Measurements from ENCODE around the gene ARMCX2.

ARMCX2 gene

DNA sequence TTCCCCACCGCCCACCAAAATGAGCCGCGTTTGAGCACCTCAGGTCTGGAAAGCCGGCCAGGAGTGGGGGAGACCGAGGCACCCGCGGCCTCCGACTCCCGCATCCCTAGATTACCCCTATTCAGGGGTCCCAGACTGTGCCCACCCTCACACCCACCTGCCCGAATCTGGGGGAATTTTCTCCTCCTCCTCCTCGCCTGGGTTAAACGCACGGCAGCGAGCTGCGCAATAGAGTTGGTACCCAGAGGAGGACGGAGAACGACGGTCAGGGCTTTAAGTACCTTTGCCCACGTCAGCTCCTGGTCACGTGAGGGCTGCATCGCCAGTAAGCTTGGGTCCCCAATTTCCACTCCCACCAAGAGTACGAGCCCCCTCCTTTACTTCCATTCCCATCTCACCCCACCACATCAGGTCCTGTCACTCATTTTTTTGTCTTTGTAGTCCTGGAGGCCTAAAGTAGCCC, at the start of gene ARMCX2:
Gene ARMCX2 (minus strand): TSS at position 250 of the 463 bp plus-strand sequence. CDS start 2,262 bp downstream, outside the sequence.
- TF ChIP-seq, protein P1, sequence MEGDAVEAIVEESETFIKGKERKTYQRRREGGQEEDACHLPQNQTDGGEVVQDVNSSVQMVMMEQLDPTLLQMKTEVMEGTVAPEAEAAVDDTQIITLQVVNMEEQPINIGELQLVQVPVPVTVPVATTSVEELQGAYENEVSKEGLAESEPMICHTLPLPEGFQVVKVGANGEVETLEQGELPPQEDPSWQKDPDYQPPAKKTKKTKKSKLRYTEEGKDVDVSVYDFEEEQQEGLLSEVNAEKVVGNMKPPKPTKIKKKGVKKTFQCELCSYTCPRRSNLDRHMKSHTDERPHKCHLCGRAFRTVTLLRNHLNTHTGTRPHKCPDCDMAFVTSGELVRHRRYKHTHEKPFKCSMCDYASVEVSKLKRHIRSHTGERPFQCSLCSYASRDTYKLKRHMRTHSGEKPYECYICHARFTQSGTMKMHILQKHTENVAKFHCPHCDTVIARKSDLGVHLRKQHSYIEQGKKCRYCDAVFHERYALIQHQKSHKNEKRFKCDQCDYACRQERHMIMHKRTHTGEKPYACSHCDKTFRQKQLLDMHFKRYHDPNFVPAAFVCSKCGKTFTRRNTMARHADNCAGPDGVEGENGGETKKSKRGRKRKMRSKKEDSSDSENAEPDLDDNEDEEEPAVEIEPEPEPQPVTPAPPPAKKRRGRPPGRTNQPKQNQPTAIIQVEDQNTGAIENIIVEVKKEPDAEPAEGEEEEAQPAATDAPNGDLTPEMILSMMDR (IDR thresholded peaks at IDR 0.05; ENCODE audit: control insufficient read depth, insufficient read depth, low read depth, low read length, missing control alignments), result no peak
- peak within 1 kb of the TSS; percentile 60 for H3K4me3 ChIP-seq (ENCODE audit: control insufficient read depth, low read depth, low read length)
- DNase-seq (ENCODE audit: low read depth), result peak; percentile 23

DNA sequence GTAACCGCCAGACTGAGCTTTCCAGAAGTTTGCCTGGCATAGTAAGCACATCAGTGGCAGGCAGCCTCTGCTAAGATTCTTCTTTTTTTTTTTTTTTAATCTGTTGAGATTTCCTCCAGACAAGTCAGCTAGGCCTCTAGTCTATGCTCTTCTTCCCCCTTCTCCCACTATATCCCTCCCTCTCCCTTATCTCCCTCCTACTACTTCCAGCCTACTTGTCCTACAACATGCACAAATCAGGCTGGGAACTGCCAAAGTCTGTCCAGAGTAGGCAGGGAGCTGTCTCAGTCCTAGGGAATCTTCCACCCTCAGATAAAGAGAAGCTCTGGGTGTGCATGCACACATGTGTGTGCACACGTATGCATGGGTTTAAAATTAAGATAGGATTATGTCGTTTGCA, 49.7 kb upstream of the ARMCX2 start:
- TF ChIP-seq, protein P1 (IDR thresholded peaks at IDR 0.05; ENCODE audit: control insufficient read depth, insufficient read depth, low read depth, low read length, missing control alignments), result no peak
- no peak for DNase-seq (ENCODE audit: low read depth)
- no peak overlapping the region for H3K4me3 ChIP-seq (ENCODE audit: control insufficient read depth, low read depth, low read length)

DNA sequence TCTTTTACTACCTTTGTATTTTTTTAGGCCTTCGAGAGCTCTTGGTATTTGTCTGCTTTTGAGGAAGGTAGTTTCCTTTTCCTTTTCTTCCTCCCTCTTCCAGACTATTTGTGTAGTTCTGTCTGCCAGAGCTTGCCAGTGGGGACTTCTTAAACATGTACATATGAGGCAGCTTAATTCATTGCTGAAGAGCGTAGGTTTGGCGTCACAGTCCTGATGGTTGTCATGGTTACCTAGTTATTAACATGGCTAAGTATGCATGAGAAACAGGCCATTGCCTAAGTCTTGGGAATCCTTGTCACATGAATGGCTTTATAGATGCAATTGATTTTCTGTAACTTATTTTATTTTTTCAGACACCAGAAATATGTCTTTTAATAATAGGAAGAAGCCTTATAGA, 48.5 kb upstream of the ARMCX2 start:
- no peak for DNase-seq (ENCODE audit: low read depth)
- no peak overlapping the region for H3K4me3 ChIP-seq (ENCODE audit: control insufficient read depth, low read depth, low read length)
- TF ChIP-seq, protein P1 (IDR thresholded peaks at IDR 0.05; ENCODE audit: control insufficient read depth, insufficient read depth, low read depth, low read length, missing control alignments), result no peak

DNA sequence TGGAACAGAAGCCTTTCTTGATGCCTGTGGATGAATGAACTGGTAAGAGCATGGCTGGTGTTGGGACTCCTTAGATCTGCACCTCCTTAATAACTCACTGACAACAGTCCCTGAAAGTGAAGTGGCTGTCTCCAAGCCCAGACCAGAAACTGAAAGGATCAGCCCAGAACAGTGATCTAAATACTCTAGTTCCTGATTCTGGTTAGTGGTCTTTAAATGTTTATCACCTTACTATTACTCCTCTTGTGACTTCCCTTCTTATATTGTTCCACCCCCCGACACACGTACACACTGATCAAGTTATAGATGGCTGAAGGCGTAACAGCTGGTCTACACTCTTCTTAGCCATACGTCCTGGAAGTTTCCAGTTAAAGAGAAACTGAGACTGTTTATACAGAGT, 33.8 kb upstream of the ARMCX2 start:
- DNase-seq (ENCODE audit: low read depth), result no peak
- H3K4me3 ChIP-seq (ENCODE audit: control insufficient read depth, low read depth, low read length), result no peak overlapping the region

DNA sequence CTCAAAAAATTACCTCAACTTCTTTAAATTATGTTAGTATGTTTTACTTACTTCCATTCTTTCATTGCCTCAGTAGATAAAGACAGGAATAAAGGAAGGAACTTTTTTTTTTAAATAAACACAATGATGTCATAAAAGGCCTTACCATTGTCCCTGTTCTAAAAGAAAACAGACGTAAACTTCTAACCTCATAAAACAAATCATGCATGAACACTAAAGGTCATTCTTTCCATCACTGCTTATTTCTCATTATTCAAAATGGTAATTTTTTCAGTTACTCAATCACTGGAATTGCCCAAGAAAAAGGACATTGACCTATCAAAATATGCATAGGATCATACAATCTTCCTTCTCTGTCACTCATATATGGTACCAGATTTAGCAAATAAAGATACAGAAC, 32.2 kb upstream of the ARMCX2 start:
- H3K4me3 ChIP-seq (ENCODE audit: control insufficient read depth, low read depth, low read length), result no peak overlapping the region
- TF ChIP-seq, protein P1 (IDR thresholded peaks at IDR 0.05; ENCODE audit: control insufficient read depth, insufficient read depth, low read depth, low read length, missing control alignments), result no peak

More for the DNA sequence above, 33.8 kb upstream of the ARMCX2 start:
- TF ChIP-seq, protein P1 (IDR thresholded peaks at IDR 0.05; ENCODE audit: control insufficient read depth, insufficient read depth, low read depth, low read length, missing control alignments), result no peak

DNA sequence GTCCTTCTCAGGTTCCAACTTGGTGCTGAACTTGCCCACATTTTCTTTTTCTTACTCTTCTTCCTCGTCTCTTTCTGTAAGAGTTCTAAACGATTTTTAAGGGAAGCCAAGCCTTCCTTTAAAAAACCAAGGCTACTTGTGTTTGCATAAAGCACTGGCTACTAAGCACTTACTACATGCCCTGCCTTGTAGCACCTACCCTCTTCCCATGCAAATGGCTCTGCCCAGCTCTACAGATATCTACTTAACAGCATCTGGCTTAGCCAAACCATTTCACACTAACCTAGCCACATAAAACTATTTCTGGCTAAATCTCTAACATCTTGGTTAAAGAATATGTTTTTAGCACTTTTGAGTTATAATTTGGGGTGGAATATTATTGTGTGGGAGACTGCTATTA, 26.9 kb upstream of the ARMCX2 start:
- TF ChIP-seq, protein P1 (IDR thresholded peaks at IDR 0.05; ENCODE audit: control insufficient read depth, insufficient read depth, low read depth, low read length, missing control alignments), result no peak
- no peak for DNase-seq (ENCODE audit: low read depth)
- H3K4me3 ChIP-seq (ENCODE audit: control insufficient read depth, low read depth, low read length), result no peak overlapping the region

More for the DNA sequence above, 32.2 kb upstream of the ARMCX2 start:
- no peak for DNase-seq (ENCODE audit: low read depth)

DNA sequence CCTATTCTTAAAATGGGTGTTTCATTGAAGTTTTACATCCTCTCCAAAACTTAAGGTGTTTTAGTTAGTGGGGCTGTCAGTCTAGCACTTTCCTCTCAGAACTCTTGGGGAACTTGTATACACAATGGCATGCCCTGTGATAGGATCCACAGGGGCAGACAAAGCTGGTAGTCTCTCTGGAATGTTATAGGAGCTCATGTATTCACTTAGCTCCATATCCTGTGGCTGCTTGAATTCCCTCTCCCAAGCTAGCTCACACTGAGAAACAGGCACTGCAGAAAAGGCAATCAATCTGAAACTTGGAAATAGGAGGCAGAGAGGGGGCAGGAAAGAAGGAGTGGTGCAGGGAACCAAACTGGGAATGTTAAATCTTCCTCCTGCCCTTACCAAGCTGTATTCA, 26.3 kb upstream of the ARMCX2 start:
- TF ChIP-seq, protein P1 (IDR thresholded peaks at IDR 0.05; ENCODE audit: control insufficient read depth, insufficient read depth, low read depth, low read length, missing control alignments), result no peak
- DNase-seq (ENCODE audit: low read depth), result no peak
- no peak overlapping the region for H3K4me3 ChIP-seq (ENCODE audit: control insufficient read depth, low read depth, low read length)

All from AG09309 (cell line).